Suprapubic skin (tissue), 4 donors: ENCODE data around the gene PDILT.

ENCODE experiments used
- CTCF ChIP-seq, 2 donors: fragments of 200-600 bp in 1 of 2; fragments of 450-650 bp in 1 of 2; sonication (generic) in 1 of 2; IDR thresholded peaks; one replicate each; pipeline ENCODE4 v1.5.1; 2016 to 2019; ENCODE audit warnings: antibody characterized with exemption in 2 of 2, mild to moderate bottlenecking in 1 of 2, moderate library complexity in 1 of 2
- POLR2A ChIP-seq, 2 donors: fragments of 450-650 bp; IDR thresholded peaks; one replicate each; pipeline ENCODE4 v1.6.1; 2017; ENCODE audit warnings: antibody characterized with exemption in 2 of 2, mild to moderate bottlenecking in 2 of 2, moderate library complexity in 2 of 2
- POLR2AphosphoS5 ChIP-seq, 3 donors: sonication (generic); formaldehyde crosslinking; IDR thresholded peaks; one replicate each; pipeline ENCODE4 v1.6.1; 2017; ENCODE audit warnings: antibody characterized with exemption in 3 of 3

GRCh38 chr16:20317117-20317516 lies 87.4 kb downstream of the PDILT start:
- no peak for TF ChIP-seq CTCF (IDR thresholded peaks at IDR 0.05)
- TF ChIP-seq POLR2A (IDR thresholded peaks at IDR 0.05): no peak
- TF ChIP-seq POLR2AphosphoS5 (IDR thresholded peaks at IDR 0.05): no peak
